AG09319 (cell line): ENCODE measurements around the gene MYO1D.

Experiments used
- DNase-seq: peaks from one replicate; pipeline ENCODE4 v3.0.0-alpha.2; 2010; ENCODE audit warnings: low read depth; ENCODE audit errors: extremely low read depth
- CTCF ChIP-seq: IDR thresholded peaks from 2 replicates; pipeline ENCODE4 v1.5.1; 2011; ENCODE audit warnings: low read depth, mild to moderate bottlenecking, inconsistent platforms, low read length, moderate library complexity

Gene MYO1D

GRCh38 chr17:32491371-32492263 lies 385.3 kb downstream of the MYO1D start:
- TF ChIP-seq CTCF: no peak
- DNase-seq: no peak

GRCh38 chr17:32490101-32490482 lies 386.8 kb downstream of the MYO1D start:
- DNase-seq: no peak
- no peak for TF ChIP-seq CTCF

GRCh38 chr17:32489320-32490100 lies 387.4 kb downstream of the MYO1D start:
- no peak for DNase-seq
- TF ChIP-seq CTCF: no peak

GRCh38 chr17:32488604-32489180 lies 388.2 kb downstream of the MYO1D start:
- DNase-seq: no peak

GRCh38 chr17:32488177-32488542 lies 388.8 kb downstream of the MYO1D start:
- no peak for DNase-seq
- no peak for TF ChIP-seq CTCF

More at GRCh38 chr17:32488604-32489180, 388.2 kb downstream of the MYO1D start:
- no peak for TF ChIP-seq CTCF

- DNase-seq: no peak
- TF ChIP-seq CTCF: no peak
Measured at GRCh38 chr17:32487473-32488176, 389.3 kb downstream of the MYO1D start.
